HG02588 (cell line): Measurements from ENCODE around the gene KCNE2.
"Not testable (repeated sequence)": the region's sequence is repeated elsewhere in the genome, so short reads cannot be mapped to it uniquely, and the experiment has no call there.

Experiments
- ATAC-seq: cut with Tn5 transposase; IDR thresholded peaks from one replicate; pipeline ENCODE4 v1.9.1; 2021; ENCODE audit warnings: mild to moderate bottlenecking, moderate library complexity; ENCODE audit not compliant: unreplicated experiment

The KCNE2 gene

DNA sequence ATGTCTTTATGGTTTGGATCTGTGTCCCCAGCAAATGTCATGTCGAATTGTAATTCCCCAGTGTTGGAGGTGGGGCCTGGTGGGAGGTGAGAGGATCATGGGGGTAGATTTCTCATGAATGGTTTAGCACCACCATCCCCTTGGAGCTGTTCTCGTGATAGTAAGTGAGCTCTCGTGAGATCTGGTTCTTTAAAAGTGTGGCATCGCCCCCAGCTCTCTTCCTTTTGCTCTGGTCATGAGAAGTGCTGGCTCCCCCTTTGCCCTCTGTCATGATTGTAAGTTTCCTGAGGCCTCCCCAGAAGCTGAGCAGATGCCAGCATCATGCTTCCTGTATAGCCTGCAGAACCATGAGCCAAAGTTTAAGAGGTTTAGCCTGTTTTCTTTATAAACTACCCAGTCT, 11.2 kb upstream of the KCNE2 start:
- ATAC-seq, result no peak

DNA sequence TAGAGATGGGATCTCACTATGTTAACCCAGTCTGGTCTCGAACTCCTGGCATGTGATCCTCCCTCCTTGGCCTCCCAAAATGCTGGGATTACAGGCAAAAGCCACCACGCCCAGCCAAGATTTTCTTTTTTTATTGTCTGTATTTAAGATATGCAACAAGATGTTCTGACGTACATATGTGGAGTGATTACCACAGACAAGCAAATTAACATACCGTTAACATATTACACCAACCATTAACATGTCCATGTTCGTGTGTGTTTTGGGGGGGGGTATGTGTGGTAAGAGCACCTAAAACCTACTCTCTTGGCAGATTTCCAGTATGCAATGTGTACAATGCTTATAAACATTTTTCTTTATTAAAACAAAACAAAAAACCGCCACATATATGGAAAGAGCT, 10.6 kb upstream of the KCNE2 start:
- ATAC-seq, result no peak

DNA sequence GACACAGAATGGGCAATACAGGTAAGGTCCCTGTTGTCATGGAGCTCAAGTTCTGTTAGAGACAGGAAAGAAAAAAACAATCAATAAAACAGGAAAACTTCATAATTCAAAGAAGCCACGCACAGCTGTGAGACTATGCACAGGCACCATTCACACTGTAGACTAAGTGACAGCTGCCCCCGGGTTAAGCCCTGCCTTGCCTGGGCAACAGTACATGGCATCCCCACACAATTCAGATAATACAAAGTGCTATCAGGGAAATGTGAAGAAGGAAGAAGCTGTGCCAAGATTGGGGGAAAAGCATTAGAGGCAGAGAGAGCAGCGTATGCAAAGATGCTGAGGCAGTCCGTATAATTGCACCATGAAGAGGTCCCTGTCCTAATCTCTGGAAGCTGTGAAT, 9.0 kb upstream of the KCNE2 start:
- no peak for ATAC-seq

DNA sequence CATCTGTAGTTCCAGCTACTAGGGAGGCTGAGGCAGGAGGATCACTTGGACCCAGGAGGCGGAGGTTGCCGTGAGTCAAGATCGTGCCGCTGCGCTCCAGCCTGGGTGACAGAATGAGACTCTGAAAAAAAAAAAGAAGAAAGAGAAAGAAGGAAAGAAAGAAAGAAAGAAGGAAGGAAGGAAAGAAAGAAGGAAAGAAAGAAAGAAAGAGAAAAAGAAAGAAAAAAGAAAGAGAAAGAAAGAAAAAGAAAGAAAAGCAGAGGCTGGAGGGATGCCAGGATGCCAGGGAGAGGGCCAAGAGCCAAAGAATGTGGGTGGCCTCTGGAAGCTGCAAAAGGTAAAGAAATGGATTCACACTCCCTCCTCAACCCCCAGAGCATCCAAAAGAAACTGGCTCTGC, 8.2 kb upstream of the KCNE2 start:
- ATAC-seq, result no peak

DNA sequence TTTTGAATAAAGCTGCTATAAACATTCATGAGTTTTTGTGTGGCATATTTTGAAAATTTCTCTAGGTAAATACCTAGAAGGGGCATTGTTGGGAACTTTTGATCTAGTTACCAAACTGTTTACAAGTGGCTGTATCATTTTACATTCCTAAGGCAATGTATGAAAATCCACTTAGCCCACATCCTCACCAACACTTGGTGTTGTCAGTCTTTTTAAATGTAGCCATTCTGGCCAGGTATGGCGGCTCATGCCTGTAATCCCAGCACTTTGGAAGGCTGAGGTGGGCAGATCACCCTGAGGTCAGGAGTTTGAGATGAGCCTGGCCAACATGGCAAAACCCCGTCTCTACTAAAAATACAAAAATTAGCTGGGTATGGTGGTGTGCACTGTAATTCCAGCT, 5.9 kb upstream of the KCNE2 start:
- no peak for ATAC-seq

DNA sequence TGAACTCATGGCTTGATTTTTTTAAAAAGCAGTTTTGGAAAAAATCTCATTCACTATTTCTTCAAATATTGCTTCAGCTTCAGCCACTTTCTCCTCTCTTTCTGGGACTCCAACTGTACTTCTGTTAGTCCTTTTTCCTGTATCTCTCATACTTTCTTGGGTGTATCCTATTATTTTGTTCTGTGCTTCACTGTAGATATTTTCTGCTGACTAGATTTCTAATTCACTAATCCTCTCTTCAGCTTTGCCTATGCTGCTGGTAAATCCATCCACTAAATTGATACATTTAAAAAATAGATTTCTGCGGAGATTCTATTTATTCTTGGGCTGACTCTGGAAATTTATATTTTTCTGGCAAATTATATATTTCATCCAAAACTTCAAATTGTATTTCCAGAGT, 4.9 kb upstream of the KCNE2 start:
- ATAC-seq, result no peak

DNA sequence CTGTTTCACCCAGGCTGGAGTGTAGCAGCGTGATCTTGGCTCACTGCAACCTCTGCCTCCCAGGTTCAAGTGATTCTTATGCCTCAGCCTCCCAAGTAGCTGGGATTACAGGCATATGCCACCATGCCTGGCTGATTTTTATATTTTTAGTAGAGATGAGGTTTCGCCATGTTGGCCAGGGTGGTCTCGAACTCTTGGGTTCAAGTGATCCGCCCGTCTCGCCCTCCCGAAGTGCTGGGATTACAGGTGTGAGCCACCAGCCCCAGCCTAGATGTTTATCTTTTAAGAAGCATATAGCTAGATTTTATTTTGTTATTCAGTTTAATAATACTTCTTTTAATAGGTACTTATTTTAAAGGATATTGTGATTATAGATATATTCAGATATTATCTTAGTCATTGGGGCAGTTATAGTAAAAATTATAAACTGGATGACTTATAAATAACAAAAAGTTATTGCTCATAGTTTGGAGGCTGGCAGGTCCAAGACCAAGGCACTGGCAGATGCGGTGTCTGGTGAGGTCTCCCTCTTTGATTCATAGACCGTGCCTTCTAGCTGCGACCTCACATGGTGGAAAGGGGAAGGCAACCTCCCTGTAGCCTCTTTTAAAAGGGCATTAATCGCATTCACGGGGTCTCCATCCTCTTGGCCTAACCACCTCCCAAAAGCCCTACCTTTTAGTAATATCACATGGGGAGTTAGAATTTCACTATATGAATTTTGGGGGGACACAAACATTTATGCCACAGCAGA, 3.1 kb upstream of the KCNE2 start:
- no peak for ATAC-seq

DNA sequence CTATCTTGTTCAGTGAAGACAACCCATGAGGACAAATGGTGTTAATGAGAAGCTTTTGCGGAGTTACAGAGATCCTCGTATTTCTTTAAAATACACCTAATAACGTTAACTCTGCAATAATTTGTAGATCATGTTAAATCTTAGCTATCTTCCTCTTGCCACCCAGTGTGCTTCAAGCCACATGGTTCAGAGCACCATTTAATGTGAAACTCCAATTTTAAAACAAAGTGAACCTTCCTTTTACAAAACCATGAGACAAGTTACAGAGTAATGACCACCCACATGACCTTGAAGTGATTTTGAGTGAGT, 1.7 kb upstream of the KCNE2 start:
- no peak for ATAC-seq

DNA sequence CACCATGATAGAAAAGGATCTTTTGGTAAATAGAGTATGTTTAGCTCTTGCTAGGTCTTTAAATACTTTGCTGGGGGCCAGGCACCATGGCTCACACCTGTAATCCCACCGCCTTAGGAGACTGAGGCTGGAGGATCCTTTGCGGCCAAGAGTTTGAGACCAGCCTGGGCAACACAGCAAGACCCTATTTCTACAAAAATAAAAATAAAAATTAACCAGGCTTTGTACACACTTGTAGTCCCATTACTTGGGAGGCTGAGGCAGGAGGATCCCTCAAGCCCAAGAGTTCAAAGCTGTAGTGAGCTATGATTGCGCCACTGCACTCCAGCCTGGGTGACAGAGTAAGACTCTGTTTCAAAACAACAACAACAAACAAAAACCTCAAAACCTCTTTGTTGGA, 1.1 kb upstream of the KCNE2 start:
- no peak for ATAC-seq

DNA sequence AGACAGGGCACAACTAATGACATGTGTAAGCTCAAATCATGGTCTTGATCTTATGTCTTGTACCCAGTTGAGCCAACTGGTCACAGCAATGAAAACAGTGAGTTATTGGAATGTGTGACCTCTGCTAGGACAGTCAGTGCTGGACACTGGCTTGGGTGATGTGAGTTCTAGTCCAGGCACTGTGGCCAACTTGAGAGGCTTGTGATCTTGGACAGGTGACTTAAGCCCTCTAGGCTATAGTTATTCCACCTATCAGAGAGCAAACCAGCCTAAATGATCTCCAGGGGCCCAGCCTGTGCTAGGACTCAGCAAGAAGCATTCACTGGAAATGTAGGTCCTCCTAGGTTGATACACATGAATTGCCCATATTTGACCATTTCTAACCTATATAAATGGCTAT, 1.1 kb downstream of the KCNE2 start:
- no peak for ATAC-seq

DNA sequence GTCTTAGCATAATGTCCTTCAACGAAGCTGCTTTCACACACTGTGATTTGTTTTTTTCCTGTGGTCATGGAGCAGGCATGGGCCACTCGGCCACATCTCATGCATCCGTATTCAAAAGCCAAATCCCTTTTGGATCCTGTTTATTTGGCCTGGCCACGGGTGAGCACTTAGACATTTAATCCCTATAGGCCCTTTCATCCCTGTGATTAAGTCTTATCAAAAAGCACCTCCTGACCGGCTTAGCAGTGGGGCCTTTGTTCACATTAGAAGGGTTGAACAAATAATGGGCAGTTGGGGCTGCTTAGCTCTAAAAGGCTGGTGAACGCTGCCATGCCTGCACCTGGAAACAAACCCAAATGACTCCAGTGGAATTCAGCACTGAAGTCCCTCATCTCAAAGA, 2.0 kb downstream of the KCNE2 start:
- no peak for ATAC-seq

DNA sequence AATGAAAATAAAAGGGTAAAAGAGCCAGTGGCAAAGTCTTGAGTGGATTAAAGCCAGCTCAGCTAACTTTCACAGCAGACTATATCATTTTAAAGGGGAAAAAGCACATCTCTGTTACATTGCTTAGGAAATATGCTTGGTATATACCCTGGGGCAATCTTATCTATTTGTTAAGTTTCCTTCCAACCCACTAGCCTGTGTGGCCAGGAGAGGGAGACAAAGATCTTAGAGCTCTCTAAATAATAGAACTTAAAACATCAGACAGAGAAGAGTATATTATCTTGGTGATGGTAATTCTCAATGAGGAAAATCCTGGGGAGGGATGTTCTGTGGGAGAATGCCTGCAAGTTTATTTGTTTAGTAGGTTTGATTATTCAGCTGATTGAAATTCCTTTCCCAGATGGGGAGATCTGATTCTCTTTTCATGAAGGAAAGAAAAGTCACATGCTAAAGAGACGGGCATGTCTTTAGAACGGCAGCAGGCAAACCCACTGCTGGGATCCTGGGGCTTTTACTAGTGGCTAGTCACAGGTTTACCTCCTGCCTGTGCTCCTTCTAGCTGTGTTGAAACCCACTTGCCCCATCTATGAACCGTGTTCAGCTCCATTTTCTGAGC, 3.6 kb downstream of the KCNE2 start:
- no peak for ATAC-seq

DNA sequence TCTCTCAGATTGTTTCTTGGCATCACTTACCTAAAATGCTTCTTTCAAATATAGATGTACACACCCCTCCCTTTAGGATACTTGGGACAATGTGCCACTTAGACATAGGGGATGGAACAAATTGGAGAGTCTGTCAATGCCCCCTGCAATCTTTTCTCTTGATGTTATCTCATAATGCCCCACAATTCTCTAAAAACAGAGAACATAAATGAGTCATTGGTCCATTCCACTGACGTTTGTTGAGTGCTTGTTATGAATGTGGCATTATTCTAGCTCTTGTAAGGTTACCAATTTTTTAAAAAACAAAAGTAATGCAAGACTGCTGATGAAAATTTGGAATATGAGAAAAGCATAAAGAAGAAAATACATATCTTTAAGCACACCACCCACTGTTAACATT, 5.9 kb downstream of the KCNE2 start:
- no peak for ATAC-seq

DNA sequence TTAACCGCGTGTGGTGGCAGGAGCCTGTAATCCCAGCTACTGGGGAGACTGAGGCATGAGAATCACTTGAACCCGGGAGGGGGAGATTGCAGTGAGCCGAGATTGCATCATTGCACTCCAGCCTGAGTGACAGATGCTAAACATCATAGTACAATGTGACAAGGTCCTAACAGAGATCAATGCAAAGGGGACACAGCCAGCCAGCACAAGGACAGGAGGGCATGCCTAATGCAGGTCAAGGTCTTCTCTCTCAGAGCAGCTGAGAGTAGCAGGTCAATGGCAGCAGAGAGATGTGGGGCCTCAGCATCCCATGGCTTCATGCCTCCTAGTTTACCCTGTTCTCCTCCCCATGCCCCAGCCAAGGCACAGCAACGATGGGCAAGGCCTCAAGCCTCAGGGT, 8.5 kb downstream of the KCNE2 start:
- ATAC-seq, result no peak

DNA sequence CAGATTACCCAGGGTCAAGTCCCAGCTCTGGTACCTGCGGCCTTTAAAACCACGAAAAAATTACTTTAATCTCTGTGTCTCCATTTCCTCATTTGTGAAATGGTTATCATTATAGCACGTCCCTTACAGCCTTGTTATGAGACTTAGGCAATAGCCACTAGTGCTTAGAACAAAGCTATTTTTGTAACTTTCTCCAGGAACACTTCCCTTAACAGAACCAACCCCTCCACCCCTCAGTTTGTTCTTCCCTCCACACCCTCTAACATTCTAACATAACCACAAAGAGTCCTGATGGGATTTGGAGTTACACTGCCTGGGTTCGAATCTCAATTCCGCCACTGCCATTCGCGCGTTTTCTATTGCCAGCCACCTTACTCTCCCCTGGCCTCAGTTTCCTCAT, 10.7 kb downstream of the KCNE2 start:
- not testable (repeated sequence) for ATAC-seq

DNA sequence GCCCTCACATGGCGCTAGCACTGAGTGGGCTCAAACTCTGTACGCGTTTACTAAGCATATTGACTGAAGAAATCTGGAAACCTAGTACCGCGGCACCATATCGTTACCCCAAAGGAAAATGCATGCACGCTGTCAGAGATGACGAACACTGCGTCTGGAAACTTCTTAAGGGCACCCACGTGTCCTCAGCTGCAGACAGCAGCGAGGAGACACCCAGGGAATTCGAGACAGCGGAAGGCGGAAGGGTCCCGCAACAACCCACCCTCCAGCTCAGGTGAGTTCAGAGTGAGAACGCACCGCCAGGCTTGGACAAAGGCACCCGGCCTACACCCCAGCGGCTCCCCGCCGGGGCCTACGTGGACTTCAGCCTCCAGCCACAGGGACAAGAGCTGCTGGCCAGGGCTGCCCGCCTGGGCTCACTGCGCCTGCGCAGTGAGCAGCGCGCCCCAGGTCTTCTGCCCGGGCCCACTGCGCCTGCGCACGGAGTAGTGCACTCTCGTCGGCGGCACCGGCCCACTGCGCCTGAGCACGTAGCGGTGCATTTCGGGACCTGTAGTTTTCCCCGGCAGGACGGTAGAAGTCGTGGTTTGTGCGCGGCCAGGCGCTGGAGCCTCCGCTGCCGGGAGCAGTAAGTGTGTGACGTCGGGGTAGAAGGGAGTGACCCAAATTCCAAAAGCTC, 11.3 kb downstream of the KCNE2 start, which contains the start of gene SMIM11:
Gene SMIM11, plus strand, starts transcription at position 568 of the 679 bp plus-strand sequence. CDS start 3,998 bp downstream, outside the sequence.
- ATAC-seq, result peak; percentile 89

DNA sequence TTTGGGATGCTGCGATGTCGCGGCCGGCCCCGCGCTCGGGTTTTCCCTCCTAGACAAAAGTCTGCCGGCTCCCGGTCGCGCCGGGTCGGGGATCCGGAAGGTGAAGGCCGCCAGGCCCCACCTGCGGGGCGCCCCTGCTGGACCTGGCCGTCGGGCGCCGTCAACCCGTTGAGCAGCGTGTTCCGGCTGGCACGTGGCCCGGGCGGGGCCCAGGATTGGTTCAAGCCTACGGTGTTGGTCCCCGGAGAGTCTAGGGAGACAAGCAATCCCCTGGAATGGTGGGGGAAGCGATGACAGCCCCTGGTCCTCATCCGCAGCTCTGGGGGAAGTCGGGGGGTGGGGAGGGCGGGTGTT, 11.8 kb downstream of the KCNE2 start:
- peak; percentile 61 for ATAC-seq

DNA sequence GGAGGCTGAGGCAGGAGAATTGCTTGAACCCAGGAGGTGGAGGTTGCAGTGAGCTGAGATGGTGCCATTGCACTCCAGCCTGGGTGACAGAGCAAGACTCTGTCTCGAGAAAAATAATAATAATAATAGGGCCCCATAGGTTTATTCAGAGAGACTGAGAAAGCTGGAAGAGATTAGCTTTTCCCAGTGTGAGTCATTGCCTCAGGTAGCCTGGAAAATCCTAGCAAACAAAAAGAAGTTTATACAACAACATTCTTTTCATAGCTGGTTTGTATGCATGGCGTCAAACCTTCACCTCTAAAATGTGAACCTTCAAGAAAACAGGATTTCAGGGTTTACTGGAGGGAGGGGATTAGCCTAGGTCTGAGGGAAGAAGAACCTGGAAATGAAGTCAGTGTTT, 19.3 kb downstream of the KCNE2 start:
- not testable (repeated sequence) for ATAC-seq

DNA sequence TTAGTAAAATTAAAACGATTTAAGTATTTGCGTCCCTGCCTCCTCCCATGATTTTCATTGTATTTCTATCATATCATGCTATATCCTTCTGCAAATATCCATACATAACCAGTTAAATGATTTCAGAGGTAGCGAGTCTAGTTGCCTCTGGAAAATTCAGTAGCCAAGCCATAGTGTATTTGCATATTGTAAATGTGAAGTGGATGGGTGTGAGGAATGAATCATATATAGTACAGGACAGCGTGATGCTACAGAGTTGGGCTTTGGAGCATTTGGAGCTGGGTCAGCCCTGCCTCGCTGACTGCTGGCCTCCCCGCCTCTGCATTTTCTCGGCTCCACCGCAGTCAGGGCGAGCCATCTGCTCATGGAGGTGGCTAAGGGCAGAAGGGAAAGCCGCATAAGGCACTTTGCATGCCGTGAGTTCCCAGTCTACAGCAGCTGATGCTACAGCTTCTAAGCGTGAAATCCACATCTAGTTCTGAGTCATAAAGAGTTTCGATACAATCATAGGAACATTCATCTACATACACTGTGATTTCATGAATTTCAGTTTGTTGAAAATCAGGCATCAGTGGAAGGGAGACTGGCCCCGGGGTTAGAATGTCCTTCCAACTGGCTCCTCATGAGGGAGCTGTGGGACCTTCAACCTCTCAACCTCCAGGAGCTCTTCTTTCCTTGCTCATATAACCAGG, 20.1 kb downstream of the KCNE2 start:
- ATAC-seq, result peak; percentile 95

DNA sequence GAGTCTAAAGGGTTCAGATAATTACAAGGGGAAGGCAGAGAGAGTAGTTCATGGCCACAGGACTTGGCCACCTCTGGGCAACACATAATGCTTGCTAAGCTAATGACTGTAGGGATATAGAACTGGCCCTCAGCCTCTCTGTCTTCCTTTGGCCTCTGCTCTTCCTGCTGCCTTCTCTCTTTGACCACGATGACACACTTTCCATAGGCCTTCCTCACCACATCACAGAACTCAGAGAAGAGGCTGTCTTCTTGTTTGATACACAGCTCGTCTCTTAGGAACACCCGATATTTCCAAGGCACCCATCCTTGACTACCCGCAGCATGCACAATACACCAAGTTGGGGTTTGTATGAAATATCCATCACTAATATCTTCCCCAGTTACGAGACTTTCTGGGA, 36.7 kb downstream of the KCNE2 start:
- ATAC-seq, result not testable (repeated sequence)

DNA sequence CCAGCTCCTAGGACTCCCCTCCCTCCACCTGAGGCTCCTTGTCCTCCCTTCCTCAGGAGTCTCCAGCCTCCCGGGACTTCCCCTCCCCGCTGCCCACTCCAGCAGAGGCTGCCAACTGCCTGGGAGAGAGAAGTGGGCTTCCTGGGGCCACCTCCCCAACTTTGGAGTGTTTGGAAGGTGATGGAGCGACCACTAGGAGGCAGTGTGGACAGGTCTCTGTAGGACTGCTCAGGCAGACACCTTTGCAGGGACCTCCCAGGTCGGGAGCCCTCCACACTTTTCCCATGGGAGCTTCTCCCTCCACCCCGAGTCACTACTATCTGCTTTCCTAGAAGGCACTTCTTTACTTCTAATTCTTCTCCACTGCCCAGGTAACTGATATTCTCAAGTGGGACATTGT, 40.9 kb downstream of the KCNE2 start:
- not testable (repeated sequence) for ATAC-seq

DNA sequence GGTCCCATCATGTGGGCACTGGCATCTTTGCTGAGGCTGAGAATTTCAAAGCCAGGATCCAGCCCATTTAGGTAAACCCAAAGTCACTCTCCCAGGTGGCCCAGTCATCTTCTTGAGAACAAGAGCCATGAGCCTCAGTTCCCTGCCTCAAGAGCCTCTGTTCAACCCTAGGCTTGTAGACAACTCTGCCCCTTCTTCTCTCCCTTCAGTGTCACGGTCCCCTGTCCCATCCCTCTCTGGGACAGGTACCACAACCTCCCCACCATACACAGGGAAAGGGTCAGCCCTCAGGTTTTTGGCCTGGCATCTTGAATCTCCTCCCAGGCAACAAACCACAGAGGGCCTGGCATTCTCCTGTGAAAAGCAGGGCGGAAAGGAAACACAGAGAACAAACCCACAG, 41.9 kb downstream of the KCNE2 start:
- ATAC-seq, result not testable (repeated sequence)
